A549 (cell line): ENCODE measurements around the gene RPL13. TPM values are rescaled to one million over a fixed set of nuclear protein-coding genes. Genes with fewer than 3 reads are reported as not detected.

Experiments used
- ATAC-seq, 2 experiments: fragments of 200-7000 bp in 1 of 2; fragments of >200 bp in 1 of 2; cut with Nextera tagmentation in 1 of 2; cut with Tn5 transposase in 1 of 2; 3 replicates each; pipeline versions ENCODE4 v1.8.0 to v1.9.1; 2018 to 2020; ENCODE audit warnings: mild to moderate bottlenecking in 1 of 2, moderate library complexity in 1 of 2
- CTCF ChIA-PET: fragments of 300-600 bp; sonication (Branson Sonifier 250); formaldehyde crosslinking; extraction: SDS; loops from one replicate; lab custom pipeline; 2021; ENCODE audit warnings: antibody characterized with exemption, inconsistent platforms; lab: Yijun Ruan, JAX
- POLR2A ChIA-PET: fragments of 350-600 bp; formaldehyde crosslinking; extraction: SDS; loops from one replicate; lab custom pipeline; 2021; ENCODE audit warnings: antibody characterized with exemption, inconsistent platforms; lab: Yijun Ruan, JAX
- DNase-seq, 2 experiments: peaks; one replicate each; pipeline versions ENCODE4 v3.0.0 to v3.0.0-alpha.2; 2011 to 2016; ENCODE audit warnings: low read depth in 1 of 2, low spot score in 1 of 2
- FAIRE-seq: peaks from 2 replicates; lab custom pipeline; 2011; peaks lifted over from hg19 to GRCh38; lab: Jason Lieb, UNC
- H3K27ac ChIP-seq, 2 experiments: fragments of >200 bp; sonication (Bioruptor Twin); formaldehyde crosslinking; 3 replicates each; pipeline ENCODE4 v1.5.1; 2016 to 2017
- H3K4me1 ChIP-seq: fragments of >200 bp; sonication (Bioruptor Twin); formaldehyde crosslinking; 3 replicates; pipeline ENCODE4 v1.6.1; 2016
- H3K4me2 ChIP-seq: fragments of >200 bp; sonication (Bioruptor Twin); formaldehyde crosslinking; 3 replicates; pipeline ENCODE4 v1.6.1; 2016
- H3K4me3 ChIP-seq: fragments of >200 bp; sonication (Bioruptor Twin); formaldehyde crosslinking; 3 replicates; pipeline ENCODE4 v1.5.1; 2016
- H3K9me3 ChIP-seq: fragments of >200 bp; sonication (Bioruptor Twin); formaldehyde crosslinking; 3 replicates; pipeline ENCODE4 v1.6.1; 2016
- ATOH8 ChIP-seq: fragments of 250-450 bp; sonication (Bioruptor Pico); IDR thresholded peaks from 2 replicates; pipeline ENCODE4 v1.5.0; 2020; ENCODE audit warnings: low read depth, mild to moderate bottlenecking, moderate library complexity
- BCL3 ChIP-seq: fragments of >200 bp; sonication (Bioruptor Twin); formaldehyde crosslinking; IDR thresholded peaks from 3 replicates; pipeline ENCODE4 v1.6.1; 2016
- CHD4 ChIP-seq: fragments of 200-600 bp; sonication (generic); IDR thresholded peaks from 2 replicates; pipeline ENCODE4 v1.6.1; 2016; ENCODE audit warnings: antibody characterized with exemption, mild to moderate bottlenecking, borderline replicate concordance
- FOSB ChIP-seq: fragments of 250-450 bp; sonication (Bioruptor Pico); IDR thresholded peaks from 2 replicates; pipeline ENCODE4 v1.5.0; 2020; ENCODE audit warnings: mild to moderate bottlenecking, moderate library complexity
- FOSL2 ChIP-seq, 2 experiments: fragments of 450-650 bp in 1 of 2; fragments of >200 bp in 1 of 2; sonication (Bioruptor Twin) in 1 of 2; formaldehyde crosslinking; IDR thresholded peaks; 2 replicates each; pipeline versions ENCODE4 v1.5.0 to v1.6.1; 2016 to 2020; ENCODE audit warnings: mild to moderate bottlenecking in 1 of 2, moderate library complexity in 1 of 2
- FOXS1 ChIP-seq: fragments of 250-450 bp; sonication (Bioruptor Pico); IDR thresholded peaks from 2 replicates; pipeline ENCODE4 v1.5.0; 2020; ENCODE audit warnings: mild to moderate bottlenecking, moderate library complexity
- HDAC2 ChIP-seq: fragments of 200-600 bp; sonication (generic); IDR thresholded peaks from 2 replicates; pipeline ENCODE4 v1.6.1; 2016
- HEYL ChIP-seq: fragments of 250-450 bp; sonication (Bioruptor Pico); IDR thresholded peaks from 2 replicates; pipeline ENCODE4 v1.8.0; 2021; ENCODE audit warnings: mild to moderate bottlenecking, moderate library complexity
- HOXA7 ChIP-seq: fragments of 250-450 bp; sonication (Bioruptor Pico); IDR thresholded peaks from 2 replicates; pipeline ENCODE4 v1.5.0; 2020; ENCODE audit warnings: mild to moderate bottlenecking, moderate library complexity
- JUN ChIP-seq, 2 experiments: fragments of >200 bp; sonication (Bioruptor Twin); formaldehyde crosslinking; IDR thresholded peaks; 2 replicates in 1 of 2; 3 replicates in 1 of 2; pipeline ENCODE4 v1.6.1; 2016 to 2017
- KDM1A ChIP-seq: fragments of 200-600 bp; sonication (generic); IDR thresholded peaks from 2 replicates; pipeline ENCODE4 v1.6.1; 2016; ENCODE audit warnings: low read depth, mild to moderate bottlenecking
- KDM5A ChIP-seq: fragments of 200-600 bp; sonication (generic); IDR thresholded peaks from 2 replicates; pipeline ENCODE4 v1.6.1; 2016; ENCODE audit warnings: antibody characterized with exemption, mild to moderate bottlenecking
- MAFK ChIP-seq: fragments of 450-650 bp; IDR thresholded peaks from 2 replicates; pipeline ENCODE4 v1.6.1; 2014; ENCODE audit not compliant: partially characterized antibody
- MYC ChIP-seq: IDR thresholded peaks from 2 replicates; pipeline ENCODE4 v1.6.1; 2012; ENCODE audit warnings: mild to moderate bottlenecking, inconsistent platforms, low read length, improper control_type of control experiment, borderline replicate concordance
- RARB ChIP-seq: fragments of 250-450 bp; sonication (Bioruptor Pico); IDR thresholded peaks from 2 replicates; pipeline ENCODE4 v1.8.0; 2021; ENCODE audit warnings: mild to moderate bottlenecking, moderate library complexity
- SMC3 ChIP-seq: fragments of >200 bp; sonication (Bioruptor Twin); formaldehyde crosslinking; IDR thresholded peaks from 3 replicates; pipeline ENCODE4 v1.6.1; 2018; ENCODE audit warnings: inconsistent platforms
- SREBF2 ChIP-seq: fragments of 450-650 bp; IDR thresholded peaks from 2 replicates; pipeline ENCODE4 v1.6.1; 2014; ENCODE audit warnings: mild to moderate bottlenecking, moderate library complexity
- TFCP2L1 ChIP-seq: fragments of 250-450 bp; sonication (Bioruptor Pico); IDR thresholded peaks from 2 replicates; pipeline ENCODE4 v1.5.0; 2021; ENCODE audit warnings: mild to moderate bottlenecking
- ZNF302 ChIP-seq: fragments of 250-450 bp; sonication (Bioruptor Pico); IDR thresholded peaks from 2 replicates; pipeline ENCODE4 v1.9.0; 2021; ENCODE audit warnings: inconsistent platforms, mild to moderate bottlenecking, moderate library complexity
- WGBS: methylation state at CpG from one replicate; pipeline ENCODE4 v1.1.6; 2017; ENCODE audit errors: missing lambda C conversion rate; 5-methylcytosine and 5-hydroxymethylcytosine counted together
- polyA plus RNA-seq, 4 experiments: library from polyadenylated mRNA; depleted of rRNA in 3 of 4; stranded (reverse); fragments of >200 nt; fragmentation: RNase III in 1 of 4; extraction: RNeasy Plus Mini Kit Qiagen cat#74134 plus additional on column Dnase treatment in 1 of 4; gene quantifications; 2 replicates in 3 of 4; 3 replicates in 1 of 4; pipeline ENCODE4 v1.2.3, GENCODE V29; 2011 to 2017
- TF ChIP-seq, protein P1 (sequence below): fragments of >200 bp; sonication (Bioruptor Twin); formaldehyde crosslinking; IDR thresholded peaks from 2 replicates; pipeline ENCODE4 v1.6.1; 2016

The RPL13 gene
- polyA plus RNA-seq, 2 of the 4 experiments (the other 2 are of a cell fraction), result 2,911 to 3,044 TPM

- Histone ChIP-seq H3K4me1 (no peaks in the 10 kb centered on the region), H3K4me2 (no peak overlapping the region), H3K27ac (no peak overlapping the region), H3K4me3 (no peak overlapping the region), H3K9me3 (no peaks in the 10 kb centered on the region)
- TF ChIP-seq FOXS1 (CRISPR knock-in tag) (no peak), SMC3 (no peak)
- 93% methylated on average over 21 of the region's 22 CpGs for WGBS
- FAIRE-seq (no peak), DNase-seq (no peak), ATAC-seq (no peak)
- POLR2A ChIA-PET, result no interaction called here
- CTCF ChIA-PET, result interaction anchor here (1.0 to 6.2 kb wide), 3 partner anchors 7 to 14 kb away, joined by 3 to 41 read pairs (median 7); no protein-coding TSS in a partner anchor
Measured at GRCh38 chr16:89550421-89551007, 10.0 kb upstream of the RPL13 start.

DNA sequence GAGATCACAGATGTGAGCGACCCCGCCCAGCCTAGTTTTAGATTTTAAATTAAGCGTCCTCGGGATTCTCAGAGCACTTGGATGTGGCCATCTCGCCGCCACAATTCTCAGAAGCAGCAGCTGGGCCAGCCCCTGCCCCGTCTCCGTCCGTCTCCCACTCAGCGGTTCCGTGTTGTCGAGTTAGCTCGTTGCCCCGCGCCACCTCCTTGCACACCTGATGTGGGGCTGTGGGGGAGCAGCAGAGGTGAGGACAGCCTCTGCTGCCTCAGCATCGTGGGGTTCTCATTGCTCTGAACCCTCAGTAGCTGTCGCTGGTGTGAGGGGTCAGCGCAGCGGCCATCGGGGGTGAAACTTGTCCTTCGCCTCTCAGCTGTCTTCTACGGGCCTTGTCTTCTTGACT is 8.2 kb upstream of the RPL13 start:
- Histone ChIP-seq H3K4me1 (no peaks in the 10 kb centered on the region), H3K27ac (no peak overlapping the region), H3K4me2 (no peak overlapping the region), H3K4me3 (no peak overlapping the region), H3K9me3 (no peaks in the 10 kb centered on the region)
- FAIRE-seq (no peak), DNase-seq (no peak), ATAC-seq (no peak)
- TF ChIP-seq JUN (IDR thresholded peaks at IDR 0.05) (no peak), FOSL2 (IDR thresholded peaks at IDR 0.05) (no peak), FOSL2 (CRISPR knock-in tag; IDR thresholded peaks at IDR 0.05) (no peak), KDM1A (no peak), HOXA7 (CRISPR knock-in tag) (no peak), HEYL (CRISPR knock-in tag) (no peak), FOSB (CRISPR knock-in tag) (no peak), CHD4 (no peak), KDM5A (no peak), BCL3 (no peak), MAFK (no peak)
- TF ChIP-seq, protein P1, sequence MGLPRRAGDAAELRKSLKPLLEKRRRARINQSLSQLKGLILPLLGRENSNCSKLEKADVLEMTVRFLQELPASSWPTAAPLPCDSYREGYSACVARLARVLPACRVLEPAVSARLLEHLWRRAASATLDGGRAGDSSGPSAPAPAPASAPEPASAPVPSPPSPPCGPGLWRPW, result no peak
- ChIA-PET CTCF (interaction anchor here (0.6 to 1.3 kb wide), 2 partner anchors 8 to 10 kb away, joined by 5 read pairs; no protein-coding TSS in a partner anchor), POLR2A (no interaction called here)
- WGBS, result 96% methylated on average over 22 of the region's 22 CpGs

GRCh38 chr16:89552913-89553312 is 7.6 kb upstream of the RPL13 start:
- ATAC-seq (no peak), DNase-seq (no peak), FAIRE-seq (no peak)
- WGBS, result 91% methylated on average over 13 of the region's 13 CpGs
- no peak overlapping the region for H3K4me3 ChIP-seq
- H3K4me1 ChIP-seq, result peaks cover 4% of the 10 kb centered on the region; the same call in 1 of the 3 replicates
- no peaks in the 10 kb centered on the region for H3K9me3 ChIP-seq
- ChIA-PET CTCF (interaction anchor here (0.9 to 1.3 kb wide), 3 partner anchors 10 to 386 kb away, joined by 3 to 5 read pairs (median 3); no protein-coding TSS in a partner anchor), POLR2A (no interaction called here)
- no peak overlapping the region for H3K27ac ChIP-seq
- no peak for TF ChIP-seq SMC3
- TF ChIP-seq ATOH8, result no peak
- no peak overlapping the region for H3K4me2 ChIP-seq

DNA sequence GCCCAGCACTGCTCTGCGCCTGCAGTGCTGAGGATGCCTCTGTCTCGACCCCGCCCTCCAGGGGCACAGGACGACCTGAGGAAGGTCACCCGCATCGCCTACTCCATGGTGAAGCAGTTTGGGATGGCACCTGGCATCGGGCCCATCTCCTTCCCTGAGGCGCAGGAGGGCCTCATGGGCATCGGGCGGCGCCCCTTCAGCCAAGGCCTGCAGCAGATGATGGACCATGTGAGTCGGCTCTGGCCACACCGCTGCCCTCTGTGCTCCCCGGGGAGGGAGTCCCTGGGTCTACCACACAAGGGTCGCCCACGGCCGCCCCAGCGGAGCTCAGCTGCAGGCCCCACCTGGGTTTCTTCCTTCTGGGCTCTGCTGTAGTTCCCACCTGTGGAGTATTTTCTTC is 6.7 kb upstream of the RPL13 start:
- peaks cover 8% of the 10 kb centered on the region for H3K4me1 ChIP-seq
- DNase-seq (no peak), ATAC-seq (no peak), FAIRE-seq (no peak)
- H3K4me3 ChIP-seq, result no peak overlapping the region
- POLR2A ChIA-PET, result no interaction called here
- 92% methylated on average over 8 of the region's 18 CpGs for WGBS
- CTCF ChIA-PET, result interaction anchor here (0.9 to 1.2 kb wide), 2 partner anchors 37 to 387 kb away, joined by 3 read pairs; no protein-coding TSS in a partner anchor
- H3K27ac ChIP-seq, result no peak overlapping the region
- H3K9me3 ChIP-seq, result no peaks in the 10 kb centered on the region
- no peak overlapping the region for H3K4me2 ChIP-seq
- TF ChIP-seq MYC (no peak), HDAC2 (no peak), RARB (no peak), SREBF2 (no peak), KDM1A (no peak), TFCP2L1 (CRISPR knock-in tag) (no peak), ZNF302 (CRISPR knock-in tag) (no peak)
- TF ChIP-seq, all 56 proteins: peak for 0
